Uterus (tissue), 4 donors: ENCODE results near the gene ST7. TPM values are rescaled to one million over a fixed set of nuclear protein-coding genes. Genes with fewer than 3 reads are reported as not detected.

Experiments
- DNase-seq, 2 donors: peaks; one replicate each; pipeline ENCODE4 v3.0.0-alpha.2; 2019 to 2020
- H3K27ac ChIP-seq, 2 donors: fragments of 200-600 bp; sonication (generic); 1 replicate in 1 of 2; 2 replicates in 1 of 2; pipeline ENCODE4 v1.5.1; 2016 to 2018
- H3K27me3 ChIP-seq, 2 donors: fragments of 200-600 bp; sonication (generic); one replicate each; pipeline ENCODE4 v1.5.1; 2018 to 2019; ENCODE audit warnings: control low read depth in 1 of 2
- H3K36me3 ChIP-seq, 2 donors: fragments of 200-600 bp; sonication (generic); one replicate each; pipeline ENCODE4 v1.5.1; 2019; ENCODE audit warnings: control low read depth in 1 of 2
- H3K4me1 ChIP-seq, 2 donors: fragments of 200-600 bp; sonication (generic); one replicate each; pipeline ENCODE4 v1.5.1; 2018 to 2019; ENCODE audit warnings: control low read depth in 1 of 2
- H3K4me3 ChIP-seq, 2 donors: fragments of 200-600 bp; sonication (generic); 1 replicate in 1 of 2; 2 replicates in 1 of 2; pipeline ENCODE4 v1.5.1; 2018 to 2019; ENCODE audit warnings: mild to moderate bottlenecking in 1 of 2
- H3K9me3 ChIP-seq, 2 donors: fragments of 200-600 bp; sonication (generic); one replicate each; pipeline ENCODE4 v1.5.1; 2019; ENCODE audit warnings: control low read depth in 1 of 2
- POLR2A ChIP-seq, 2 donors: fragments of 450-650 bp; IDR thresholded peaks; one replicate each; pipeline ENCODE4 v1.6.1; 2016; ENCODE audit warnings: antibody characterized with exemption in 2 of 2, mild to moderate bottlenecking in 1 of 2, moderate library complexity in 1 of 2
- intact Hi-C: fragments of 100-400 bp; cut with DNase I; formaldehyde crosslinking; loops from one replicate; pipeline ENCODE4 v1.15.1; 2023; ENCODE audit warnings: low total_unique reads
- total RNA-seq, 4 donors: library from RNA; depleted of rRNA in 3 of 4; stranded (reverse); fragments of >200 nt in 3 of 4; gene quantifications; one replicate each; pipeline versions ENCODE4 v1.1.0 to v1.2.4, GENCODE V29; 2014 to 2023
- TF ChIP-seq, protein P1 (sequence below), 4 experiments: fragments of 200-600 bp in 2 of 4; fragments of 450-650 bp in 2 of 4; sonication (generic) in 2 of 4; IDR thresholded peaks; one replicate each; pipeline ENCODE4 v1.5.1; 2016 to 2019; ENCODE audit warnings: antibody characterized with exemption in 4 of 4, mild to moderate bottlenecking in 2 of 4, moderate library complexity in 1 of 4
- donor health status: DM: yes; HTN: yes; CAD: no.

ST7 gene
- total RNA-seq, 4 donors from 2014 or later: 27.4 to 41.0 (median 31.4) TPM

DNA sequence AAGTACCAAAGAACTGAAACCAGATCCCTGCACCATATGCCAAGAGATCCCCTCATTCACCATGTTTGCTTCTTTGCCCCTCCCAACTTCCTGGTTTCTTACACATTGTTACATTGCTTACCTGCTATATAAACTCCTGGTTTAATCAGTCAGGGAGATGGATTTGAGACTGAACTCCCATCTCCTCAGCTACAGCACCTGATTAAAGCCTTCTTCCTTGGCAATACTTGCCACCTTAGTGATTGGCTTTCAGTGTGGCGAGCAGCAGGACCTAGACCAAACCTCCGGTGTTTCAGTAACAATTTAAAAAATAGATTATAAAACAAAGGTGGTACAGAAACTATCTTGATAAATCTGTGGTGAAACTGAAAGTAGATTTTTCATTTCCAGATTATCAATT is 122.6 kb downstream of the ST7 start:
- intact Hi-C loops: no loop called here
- Histone ChIP-seq H3K9me3 (no peaks in the 10 kb centered on the region), H3K4me3 (no peak overlapping the region), H3K36me3 (no peaks in the 10 kb centered on the region), H3K4me1 (no peaks in the 10 kb centered on the region), H3K27ac (no peak overlapping the region), H3K27me3 (no peaks in the 10 kb centered on the region)
- no peak for TF ChIP-seq POLR2A (IDR thresholded peaks at IDR 0.05)
- TF ChIP-seq, protein P1, sequence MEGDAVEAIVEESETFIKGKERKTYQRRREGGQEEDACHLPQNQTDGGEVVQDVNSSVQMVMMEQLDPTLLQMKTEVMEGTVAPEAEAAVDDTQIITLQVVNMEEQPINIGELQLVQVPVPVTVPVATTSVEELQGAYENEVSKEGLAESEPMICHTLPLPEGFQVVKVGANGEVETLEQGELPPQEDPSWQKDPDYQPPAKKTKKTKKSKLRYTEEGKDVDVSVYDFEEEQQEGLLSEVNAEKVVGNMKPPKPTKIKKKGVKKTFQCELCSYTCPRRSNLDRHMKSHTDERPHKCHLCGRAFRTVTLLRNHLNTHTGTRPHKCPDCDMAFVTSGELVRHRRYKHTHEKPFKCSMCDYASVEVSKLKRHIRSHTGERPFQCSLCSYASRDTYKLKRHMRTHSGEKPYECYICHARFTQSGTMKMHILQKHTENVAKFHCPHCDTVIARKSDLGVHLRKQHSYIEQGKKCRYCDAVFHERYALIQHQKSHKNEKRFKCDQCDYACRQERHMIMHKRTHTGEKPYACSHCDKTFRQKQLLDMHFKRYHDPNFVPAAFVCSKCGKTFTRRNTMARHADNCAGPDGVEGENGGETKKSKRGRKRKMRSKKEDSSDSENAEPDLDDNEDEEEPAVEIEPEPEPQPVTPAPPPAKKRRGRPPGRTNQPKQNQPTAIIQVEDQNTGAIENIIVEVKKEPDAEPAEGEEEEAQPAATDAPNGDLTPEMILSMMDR (IDR thresholded peaks at IDR 0.05): no peak
- DNase-seq: no peak

DNA sequence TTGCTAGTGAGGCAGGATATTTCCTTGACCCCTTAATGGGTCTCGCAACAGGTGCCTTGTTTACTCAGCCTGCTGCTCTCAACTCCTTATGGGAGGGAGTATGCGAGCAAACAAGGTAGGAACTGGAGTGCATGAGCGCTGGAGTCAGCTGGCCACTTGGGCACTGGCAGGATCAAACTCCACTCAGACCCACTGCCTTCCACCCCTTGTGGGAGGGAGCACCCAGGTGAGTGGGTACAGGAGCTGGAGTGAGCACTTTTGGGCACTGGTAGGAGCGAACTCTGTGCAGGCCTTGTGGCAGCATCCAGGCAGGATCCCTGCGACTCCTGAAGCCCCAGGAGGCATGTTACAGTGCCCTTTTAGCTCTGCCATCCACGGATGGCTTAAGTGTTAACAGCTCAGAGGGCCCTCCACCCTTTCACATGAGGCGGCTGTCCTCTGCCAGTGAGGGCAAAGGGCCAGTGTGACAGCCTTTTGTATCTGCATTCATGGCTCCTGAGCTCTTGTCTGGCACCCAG is 123.2 kb downstream of the ST7 start:
- Histone ChIP-seq H3K36me3 (no peaks in the 10 kb centered on the region), H3K4me1 (no peaks in the 10 kb centered on the region), H3K4me3 (no peak overlapping the region), H3K27ac (no peak overlapping the region), H3K9me3 (no peaks in the 10 kb centered on the region), H3K27me3 (no peaks in the 10 kb centered on the region)
- DNase-seq: no peak
- intact Hi-C loops: no loop called here
- TF ChIP-seq POLR2A (IDR thresholded peaks at IDR 0.05): no peak
- TF ChIP-seq, protein P1 (IDR thresholded peaks at IDR 0.05): no peak

DNA sequence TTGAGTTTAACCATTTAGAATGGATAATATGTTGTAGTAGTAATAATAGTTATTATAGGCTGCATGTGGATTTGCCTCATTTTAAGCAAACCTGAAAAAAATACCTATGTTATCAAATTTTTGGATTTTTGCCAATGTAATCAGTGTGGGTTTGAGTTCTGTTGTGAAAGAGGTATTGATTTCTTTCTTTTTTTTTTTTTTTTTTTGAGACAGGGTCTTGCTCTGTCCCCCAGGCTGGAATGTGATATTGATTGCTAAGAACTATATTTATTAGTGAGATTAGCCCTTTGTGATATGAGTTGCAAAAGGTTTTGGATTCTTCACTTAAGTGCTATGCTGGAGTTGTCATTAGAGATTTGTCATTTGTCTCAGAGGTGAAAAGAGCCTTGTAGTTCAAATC is 124.4 kb downstream of the ST7 start:
- no peaks in the 10 kb centered on the region for H3K9me3 ChIP-seq
- intact Hi-C loops: no loop called here
- H3K27me3 ChIP-seq: no peaks in the 10 kb centered on the region
- no peak for DNase-seq
- no peaks in the 10 kb centered on the region for H3K36me3 ChIP-seq
- H3K27ac ChIP-seq: no peak overlapping the region
- H3K4me1 ChIP-seq: no peaks in the 10 kb centered on the region
- no peak overlapping the region for H3K4me3 ChIP-seq
- TF ChIP-seq, protein P1 (IDR thresholded peaks at IDR 0.05): no peak
- TF ChIP-seq POLR2A (IDR thresholded peaks at IDR 0.05): no peak

DNA sequence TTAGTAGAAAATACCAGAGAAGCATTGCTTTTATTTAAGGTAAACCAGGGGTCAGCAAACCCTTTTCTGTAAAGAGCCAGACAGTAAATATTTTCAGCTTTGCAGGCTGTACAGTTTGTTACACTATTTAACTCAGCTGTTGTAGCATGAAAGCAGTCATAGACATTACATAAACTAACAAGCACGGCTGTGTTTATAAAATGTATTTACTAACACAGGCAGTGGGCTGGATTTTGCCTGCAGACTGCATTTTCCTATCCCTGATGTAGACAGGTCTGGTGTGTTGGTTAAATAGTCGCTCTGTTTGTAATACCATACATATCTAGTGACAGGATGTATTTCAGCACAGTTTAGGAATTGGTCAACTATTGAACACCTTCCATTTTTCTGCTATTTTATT is 129.3 kb downstream of the ST7 start:
- intact Hi-C loops: no loop called here
- no peak for TF ChIP-seq POLR2A (IDR thresholded peaks at IDR 0.05)
- TF ChIP-seq, protein P1 (IDR thresholded peaks at IDR 0.05): no peak
- Histone ChIP-seq H3K4me1 (no peaks in the 10 kb centered on the region), H3K4me3 (no peak overlapping the region), H3K9me3 (no peaks in the 10 kb centered on the region), H3K36me3 (no peaks in the 10 kb centered on the region), H3K27ac (no peak overlapping the region), H3K27me3 (no peaks in the 10 kb centered on the region)
- DNase-seq: no peak

DNA sequence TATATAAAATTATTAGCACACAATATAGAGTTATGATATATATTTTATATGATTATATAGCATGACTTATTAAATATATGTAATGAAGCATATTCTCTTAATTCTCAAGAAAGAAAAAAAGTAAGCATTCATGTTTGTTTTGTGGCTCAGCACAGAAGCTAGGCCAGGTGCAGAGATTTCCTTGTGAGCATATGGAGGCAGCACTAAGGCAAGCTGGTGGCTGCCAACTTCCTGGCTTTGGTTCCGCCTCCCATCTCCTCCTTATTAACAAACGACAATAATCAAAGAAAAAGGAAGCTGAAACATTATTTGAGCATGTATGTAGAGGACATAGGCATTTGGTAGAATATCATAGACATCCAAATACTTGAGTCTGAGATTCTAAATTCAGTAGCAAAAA is 130.3 kb downstream of the ST7 start:
- intact Hi-C loops: no loop called here
- no peak overlapping the region for H3K4me3 ChIP-seq
- no peaks in the 10 kb centered on the region for H3K36me3 ChIP-seq

More for the DNA sequence above, 130.3 kb downstream of the ST7 start:
- H3K27ac ChIP-seq: no peak overlapping the region
- H3K4me1 ChIP-seq: no peaks in the 10 kb centered on the region
- no peaks in the 10 kb centered on the region for H3K27me3 ChIP-seq
- DNase-seq: no peak
- H3K9me3 ChIP-seq: no peaks in the 10 kb centered on the region
- TF ChIP-seq POLR2A (IDR thresholded peaks at IDR 0.05): no peak
- TF ChIP-seq, protein P1 (IDR thresholded peaks at IDR 0.05): no peak
